Inferior parietal cortex (tissue), 1 donor: ENCODE measurements around the gene PRPF6.

Experiments
- DNase-seq: peaks from one replicate; pipeline ENCODE4 v3.0.0-alpha.2; 2016; ENCODE audit errors: extremely low spot score

Gene PRPF6

GRCh38 chr20:64063389-64064144, 82.6 kb downstream of the PRPF6 start:
- no peak for DNase-seq

- DNase-seq, result no peak
These were observed 83.3 kb downstream of the PRPF6 start for GRCh38 chr20:64064145-64064698.

GRCh38 chr20:64065062-64065973, 84.4 kb downstream of the PRPF6 start:
- DNase-seq, result no peak

GRCh38 chr20:64065974-64066343, 85.0 kb downstream of the PRPF6 start:
- no peak for DNase-seq

- no peak for DNase-seq
These were observed 86.2 kb downstream of the PRPF6 start for GRCh38 chr20:64067005-64067632.

- DNase-seq, result no peak
These were observed 86.9 kb downstream of the PRPF6 start for GRCh38 chr20:64067733-64068307.

- no peak for DNase-seq
These were observed 87.7 kb downstream of the PRPF6 start for GRCh38 chr20:64068386-64069208.

GRCh38 chr20:64069209-64069613, 88.3 kb downstream of the PRPF6 start:
- no peak for DNase-seq

- no peak for DNase-seq
These were observed 88.8 kb downstream of the PRPF6 start for GRCh38 chr20:64069614-64070243.

GRCh38 chr20:64070244-64070993, 89.5 kb downstream of the PRPF6 start:
- DNase-seq, result no peak

GRCh38 chr20:64071341-64072332, 90.7 kb downstream of the PRPF6 start:
- DNase-seq, result no peak

- DNase-seq, result no peak
These were observed 91.6 kb downstream of the PRPF6 start for GRCh38 chr20:64072498-64073063.

GRCh38 chr20:64073476-64074183, 92.7 kb downstream of the PRPF6 start:
- DNase-seq, result no peak

GRCh38 chr20:64074184-64074789, 93.4 kb downstream of the PRPF6 start:
- DNase-seq, result no peak

- no peak for DNase-seq
These were observed 94.0 kb downstream of the PRPF6 start for GRCh38 chr20:64074963-64075362.

- no peak for DNase-seq
These were observed 94.6 kb downstream of the PRPF6 start for GRCh38 chr20:64075556-64075955.
